Limb (tissue), 2 donors: ENCODE results near the gene MRNIP.

Source experiments
- DNase-seq, 2 donors: peaks; one replicate each; pipeline ENCODE4 v3.0.0-alpha.2; 2016; ENCODE audit errors: extremely low spot score in 2 of 2

MRNIP gene

DNA sequence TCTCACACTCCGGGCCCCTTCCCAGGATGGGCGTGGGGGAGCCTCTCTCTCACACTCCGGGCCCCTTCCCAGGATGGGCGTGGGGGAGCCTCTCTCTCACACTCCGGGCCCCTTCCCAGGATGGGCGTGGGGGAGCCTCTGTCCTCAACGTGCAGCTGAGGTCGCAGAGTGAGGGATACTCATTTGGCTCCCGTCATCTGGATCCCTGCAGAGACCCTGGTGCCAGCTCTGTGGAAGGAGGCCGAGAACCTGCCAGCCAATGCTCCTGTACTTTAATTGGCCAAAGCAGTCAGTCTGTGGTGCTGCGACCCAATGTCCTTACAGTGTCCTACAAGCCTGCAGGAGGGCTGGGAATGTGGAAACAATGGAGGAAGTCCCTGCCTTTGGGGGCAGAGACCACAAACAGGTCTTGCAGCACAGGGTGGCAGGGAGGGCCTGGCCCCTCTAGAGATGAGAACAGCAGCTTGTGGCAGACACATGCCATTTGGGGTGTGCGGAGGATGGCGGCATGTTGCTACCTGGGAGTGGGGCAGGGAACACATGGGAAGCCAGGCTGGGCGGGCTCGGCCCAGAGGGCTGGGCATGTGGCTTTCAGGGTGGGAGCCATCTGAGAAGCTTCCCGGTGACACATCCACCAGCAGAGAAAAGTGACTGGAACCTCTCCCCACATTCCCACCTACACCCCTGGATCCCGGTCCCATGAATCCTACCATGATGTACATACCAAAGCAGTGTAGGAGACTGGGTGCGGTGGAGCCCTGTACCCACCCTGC lies 13.6 kb upstream of the MRNIP start:
- DNase-seq: no peak

- peak in 1 of 2 donors; percentile 10 for DNase-seq
Observed at GRCh38 chr5:179871533-179871932, 12.9 kb upstream of the MRNIP start.

DNA sequence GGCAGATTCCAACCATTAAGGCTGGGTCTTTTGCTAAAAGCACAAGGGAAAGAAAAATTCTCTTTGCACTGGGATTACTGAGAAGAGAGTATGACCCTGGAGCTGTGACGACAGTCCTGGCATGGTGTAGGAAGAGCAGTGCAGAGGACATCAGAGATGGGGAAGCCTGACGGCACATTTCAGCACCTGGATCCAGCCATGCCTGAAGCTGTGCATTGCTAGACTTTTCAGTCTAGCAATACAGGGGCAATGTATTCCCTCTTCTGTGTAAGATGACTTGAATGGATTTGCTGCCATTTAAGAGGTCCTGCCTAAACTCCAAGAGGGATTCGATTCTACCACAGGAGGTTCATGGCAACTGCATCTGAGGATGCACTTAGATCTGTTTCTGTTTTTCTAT lies 12.3 kb upstream of the MRNIP start:
- DNase-seq: no peak

DNA sequence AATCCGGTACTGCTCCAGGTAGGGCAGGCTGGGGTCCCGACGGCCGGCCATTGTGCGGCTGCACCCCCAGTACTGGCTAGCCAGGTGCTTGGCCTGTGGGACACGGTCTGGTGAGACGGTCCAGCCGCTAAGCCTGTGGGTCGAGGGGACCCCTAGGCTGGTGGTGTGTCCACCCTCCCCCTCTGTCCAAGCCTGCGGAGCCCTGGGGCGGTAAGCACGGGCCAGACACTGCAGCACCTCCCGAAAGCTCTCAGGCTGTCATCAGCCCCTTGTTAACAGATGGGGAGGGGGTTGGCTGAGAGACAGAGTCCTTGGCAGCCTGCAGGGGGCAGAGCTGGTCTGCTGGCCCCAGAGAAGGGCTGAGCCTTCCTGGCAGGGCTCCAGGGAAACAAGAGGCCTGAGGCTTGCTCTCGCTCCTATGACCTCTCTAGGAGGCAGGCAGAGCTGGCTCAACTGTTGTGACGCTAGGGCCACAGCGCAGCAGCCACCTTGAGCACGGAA lies 11.8 kb upstream of the MRNIP start:
- DNase-seq: peak; percentile 27 to 63

DNA sequence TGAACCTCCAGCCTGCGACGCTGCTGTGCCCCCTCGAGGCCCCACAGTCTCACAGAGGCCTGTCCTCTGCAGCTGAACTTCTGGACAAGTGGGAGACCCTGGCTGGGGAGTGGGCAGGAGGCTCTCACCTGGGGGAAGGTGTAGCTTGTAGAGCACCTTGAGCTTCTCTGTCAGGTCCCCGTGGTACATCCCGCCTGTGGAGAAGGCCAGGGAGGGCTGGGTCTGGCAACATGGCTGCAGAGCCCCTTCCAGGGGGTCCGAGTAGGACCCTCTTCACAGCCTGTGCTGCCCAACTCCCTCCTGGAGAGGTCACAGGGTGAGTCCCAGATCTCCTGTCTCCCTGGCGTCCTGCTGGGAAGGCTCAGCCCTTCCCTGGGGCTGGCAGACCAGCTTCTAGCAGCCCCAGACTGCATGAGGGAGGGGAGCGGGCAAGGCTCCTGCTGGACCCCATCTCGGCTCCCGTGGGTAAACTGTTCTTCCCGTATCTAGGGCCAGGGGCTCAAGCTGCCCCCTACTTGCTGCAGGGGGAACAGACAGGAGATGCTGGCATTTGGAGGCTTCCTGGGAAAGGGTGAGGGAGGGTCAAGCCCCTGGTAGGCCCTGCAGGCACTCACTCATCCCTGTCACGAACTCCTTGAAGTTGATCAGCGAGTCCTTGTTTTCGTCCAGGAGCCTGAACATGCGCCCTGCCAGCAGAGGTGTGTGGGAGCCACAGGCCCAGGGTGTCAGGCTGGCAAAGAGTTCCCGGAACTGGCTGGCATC lies 11.2 kb upstream of the MRNIP start:
- DNase-seq: no peak

DNA sequence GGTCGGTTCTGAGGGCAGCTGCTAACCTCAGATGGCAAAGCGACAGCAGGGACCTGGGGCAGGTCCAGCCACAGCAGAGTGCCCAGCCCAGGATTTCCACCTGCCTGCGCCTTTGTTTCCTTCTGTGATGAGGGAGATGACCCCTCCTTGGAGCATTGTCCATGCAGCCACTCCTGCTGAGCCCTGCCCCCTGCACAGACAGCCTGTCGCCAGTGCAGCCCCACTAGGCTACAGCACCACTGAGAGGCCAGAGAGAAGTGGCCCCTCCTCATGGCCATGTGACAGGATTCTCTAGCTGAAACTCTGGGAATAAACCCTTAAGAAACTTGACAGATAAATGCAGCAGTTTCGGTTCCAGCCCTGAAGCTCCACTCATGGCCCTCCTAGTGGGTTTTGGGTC lies 10.5 kb upstream of the MRNIP start:
- DNase-seq: no peak

- no peak for DNase-seq
Observed at GRCh38 chr5:179868541-179868940, 9.9 kb upstream of the MRNIP start.

GRCh38 chr5:179867476-179867875 lies 8.9 kb upstream of the MRNIP start:
- DNase-seq: no peak

GRCh38 chr5:179867079-179867465 lies 8.5 kb upstream of the MRNIP start:
- no peak for DNase-seq

GRCh38 chr5:179866241-179867078 lies 7.8 kb upstream of the MRNIP start:
- DNase-seq: no peak

DNA sequence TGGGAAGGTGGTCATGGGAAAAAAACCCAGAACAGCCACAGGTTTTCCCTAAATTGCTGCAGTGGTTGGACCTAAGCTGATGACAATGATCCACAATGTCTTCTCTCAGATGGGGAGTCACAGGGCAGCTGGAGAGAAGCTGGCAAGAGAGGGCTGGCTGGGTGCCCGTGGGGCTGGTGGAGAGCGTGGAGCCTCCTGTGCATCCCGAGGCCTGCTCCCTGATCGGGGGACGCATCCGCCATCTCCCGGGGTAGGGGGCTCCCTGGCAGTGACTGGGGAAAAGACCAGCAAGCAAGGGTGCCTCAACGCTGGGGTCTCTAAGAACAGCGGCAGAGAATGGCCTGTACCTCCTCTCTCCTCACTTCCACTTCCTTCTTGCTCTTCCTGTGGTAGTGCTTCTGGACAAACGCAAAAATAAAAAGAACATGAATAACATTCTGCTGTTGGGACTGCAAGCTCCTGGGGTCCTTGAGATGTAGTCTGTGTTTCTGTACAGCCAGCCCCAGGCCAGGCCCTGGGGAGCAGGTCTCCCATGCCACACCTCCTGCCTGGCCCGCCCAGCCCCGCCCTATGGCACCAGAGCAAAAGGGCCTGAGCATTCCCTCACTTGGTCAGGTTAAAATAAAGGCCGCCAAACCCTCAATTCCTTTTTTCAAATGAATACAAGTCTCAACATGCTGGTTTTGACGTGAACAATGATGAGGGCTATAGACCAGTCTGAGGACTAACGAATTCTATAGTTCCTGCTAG lies 7.0 kb upstream of the MRNIP start:
- no peak for DNase-seq

DNA sequence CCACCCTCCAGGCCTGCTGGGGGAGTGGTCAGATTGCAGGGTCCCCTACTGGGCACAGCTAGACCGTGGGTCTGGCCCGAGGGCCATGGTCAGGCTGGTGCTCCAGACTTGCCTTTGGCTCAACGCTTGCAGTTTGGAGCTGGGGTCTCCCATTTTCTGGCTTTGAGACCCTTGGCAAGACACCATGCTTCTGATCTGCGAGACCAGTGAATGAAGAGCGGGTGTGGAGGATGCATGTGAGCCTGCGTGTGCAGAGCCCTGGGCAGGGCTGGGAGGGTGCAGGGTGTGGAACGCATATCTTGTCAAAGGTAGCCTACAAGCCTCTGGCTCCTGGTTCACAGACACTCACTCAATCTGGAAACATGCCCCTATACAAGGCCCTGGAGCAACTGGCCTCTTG lies 6.1 kb upstream of the MRNIP start:
- no peak for DNase-seq

DNA sequence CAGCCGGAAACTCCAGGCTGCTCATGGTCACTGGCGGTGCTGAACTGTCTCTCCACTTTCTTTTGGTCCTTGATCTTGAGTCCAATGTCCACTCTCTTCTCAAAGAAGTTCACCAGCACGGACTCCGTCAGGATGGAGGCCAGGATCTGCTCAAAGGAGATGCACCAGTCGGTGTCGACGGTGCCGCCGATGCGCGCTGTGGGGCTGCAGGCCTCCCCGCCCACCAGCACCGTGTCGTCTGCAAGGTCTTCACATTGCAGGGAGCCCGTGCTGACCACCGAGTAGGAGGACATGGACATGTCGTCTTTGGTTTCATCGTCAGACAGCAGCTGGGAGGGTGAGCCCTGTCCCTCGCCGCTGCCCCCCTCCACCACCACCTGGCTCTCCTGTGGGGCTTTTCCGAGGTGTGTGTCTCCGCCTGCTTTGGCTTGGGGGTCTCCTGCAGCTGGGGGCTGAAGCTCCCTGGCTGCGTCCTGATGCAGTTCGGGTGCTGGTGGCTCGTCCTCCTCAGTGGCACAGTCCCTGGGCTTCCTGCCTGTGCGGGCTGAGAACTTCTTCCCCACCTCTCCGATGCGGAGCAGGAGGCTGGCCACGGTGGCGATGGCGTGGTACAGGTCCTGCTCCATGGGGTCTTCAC lies 5.0 kb upstream of the MRNIP start:
- no peak for DNase-seq

DNA sequence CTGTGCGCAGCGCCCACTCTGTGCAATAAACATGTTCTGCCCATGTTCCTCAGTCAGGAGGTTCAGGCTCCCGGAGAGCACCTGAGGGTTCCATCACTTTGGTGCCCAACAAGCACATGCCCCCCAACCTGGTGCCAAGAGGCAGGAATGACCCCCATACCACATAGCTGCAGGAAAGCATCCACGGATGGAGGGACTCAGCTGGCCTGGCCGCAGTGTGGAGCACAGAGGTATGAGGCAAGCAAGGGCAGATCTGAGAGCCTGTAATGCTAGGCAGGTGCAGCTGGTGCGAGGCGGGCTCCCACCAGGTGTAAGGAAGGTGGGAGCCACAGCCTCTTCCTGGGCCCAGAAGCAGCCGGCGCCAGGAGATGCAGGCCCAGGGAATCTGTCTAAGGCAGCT lies 4.3 kb upstream of the MRNIP start:
- DNase-seq: no peak

- no peak for DNase-seq
Observed at GRCh38 chr5:179862296-179862695, 3.7 kb upstream of the MRNIP start.

GRCh38 chr5:179860301-179860700 lies 1.7 kb upstream of the MRNIP start:
- DNase-seq: no peak

GRCh38 chr5:179858241-179858585 lies 404 bp downstream of the MRNIP start:
- DNase-seq: peak in 1 of 2 donors; percentile 6

DNA sequence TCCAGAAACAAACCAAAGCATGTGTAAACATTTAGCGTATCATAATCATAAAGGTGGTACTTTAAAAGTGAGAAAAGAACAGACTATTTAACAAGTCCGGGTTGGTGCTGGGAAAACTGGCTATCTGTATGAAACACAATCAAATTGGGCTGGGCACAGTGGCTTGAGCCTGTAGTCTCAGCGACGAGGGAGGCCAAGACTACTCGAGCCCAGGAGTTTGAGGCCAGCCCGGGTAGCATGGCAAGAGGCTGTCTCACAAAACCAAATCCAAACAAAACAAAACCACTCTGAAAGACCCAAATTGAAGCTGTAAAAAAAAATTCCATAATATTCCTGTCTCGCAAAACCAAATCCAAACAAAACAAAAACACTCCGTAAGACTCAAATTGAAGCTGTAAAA lies 4.3 kb downstream of the MRNIP start:
- DNase-seq: no peak

GRCh38 chr5:179852993-179853547 lies 5.5 kb downstream of the MRNIP start:
- DNase-seq: no peak

DNA sequence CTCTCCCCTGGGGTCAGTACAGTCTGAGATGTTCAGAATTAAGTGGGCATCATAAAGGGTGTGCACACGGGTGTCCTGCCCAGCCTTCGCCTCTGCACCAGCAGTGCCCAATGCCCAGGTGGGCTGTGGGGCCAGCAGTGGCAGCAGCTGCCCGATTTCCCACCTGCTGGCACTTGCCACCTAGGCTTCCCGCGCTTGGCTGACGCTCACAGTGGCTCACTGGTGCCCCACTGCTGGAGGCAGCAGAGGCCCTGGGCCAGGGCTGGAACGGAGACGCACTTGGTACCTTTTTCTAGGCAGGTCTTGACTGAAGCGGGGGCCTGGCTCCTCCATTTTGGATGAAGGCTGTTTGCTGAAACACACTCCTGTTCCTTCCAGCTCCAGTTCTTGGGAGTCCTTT lies 17.0 kb downstream of the MRNIP start:
- DNase-seq: no peak

DNA sequence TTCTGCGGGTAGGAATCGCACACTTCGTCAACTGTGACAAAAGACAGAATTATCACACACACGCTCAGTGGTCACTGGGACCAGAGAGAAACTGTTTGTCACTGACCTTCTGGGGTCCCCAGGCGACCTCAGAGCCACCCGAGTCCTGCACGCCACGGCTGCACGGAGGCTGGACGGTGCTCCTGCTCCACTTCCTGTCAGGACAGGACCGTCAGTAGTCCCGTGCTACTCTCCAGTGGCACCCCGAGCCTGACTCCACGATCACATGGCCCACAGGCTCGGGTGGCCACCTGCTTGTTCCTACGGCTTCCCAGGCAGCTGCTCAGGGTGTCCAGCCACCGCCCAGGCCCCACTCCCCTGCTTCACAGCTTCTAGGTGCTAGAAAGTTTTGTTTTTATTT lies 17.9 kb downstream of the MRNIP start:
- no peak for DNase-seq
